H1 (cell line): ENCODE measurements around the gene PRRG1. TPM values are rescaled to one million over a fixed set of nuclear protein-coding genes. Genes with fewer than 3 reads are reported as not detected.

Experiments used
- MAX ChIP-seq: IDR thresholded peaks from 2 replicates; pipeline ENCODE4 v1.6.1; 2012; ENCODE audit warnings: inconsistent platforms
- RBBP5 ChIP-seq: IDR thresholded peaks from 2 replicates; pipeline ENCODE4 v1.7.1; 2012; ENCODE audit warnings: low read depth, mild to moderate bottlenecking, inconsistent platforms, low read length, moderate library complexity, borderline replicate concordance
- YY1 ChIP-seq: IDR thresholded peaks from 2 replicates; pipeline ENCODE4 v1.6.1; 2011; ENCODE audit warnings: low read depth, mild to moderate bottlenecking, low read length
- polyA plus RNA-seq, 7 experiments: library from polyadenylated mRNA; depleted of rRNA in 3 of 7; stranded (reverse) in 5 of 7; unstranded in 2 of 7; fragments of >200 nt in 5 of 7; fragments of 200-250 nt in 2 of 7; gene quantifications; 1 replicate in 5 of 7; 2 replicates in 1 of 7; 4 replicates in 1 of 7; pipeline versions ENCODE4 v1.2.1 to v1.2.3, GENCODE V29; 2011 to 2013; ENCODE audit warnings: missing spikeins in 2 of 7, mixed read lengths in 2 of 7
- total RNA-seq: library from RNA; stranded (reverse); fragmentation: NEBNext Ultra II Directional; extraction: Animal tissue kit (Norgen Biotek cat#: 25700); gene quantifications from 2 replicates; pipeline ENCODE4 v1.2.1, GENCODE V29; 2021

PRRG1 gene
- total and polyA plus RNA-seq, 2 of the 8 experiments (the other 6 are each of a cell fraction or from before 2014, with no cell fraction given), result 10.2 to 10.5 TPM

GRCh38 chrX:37383313-37383712, 34.1 kb downstream of the PRRG1 start (continued):
- TF ChIP-seq MAX (no peak), RBBP5 (no peak), YY1 (no peak)
- TF ChIP-seq, all 59 proteins: peak for 0
